Suppressor macrophage (primary cell): ENCODE data around the gene GOLIM4.

Experiments used
- DNase-seq, 4 experiments: peaks; one replicate each; pipeline ENCODE4 v3.0.0-alpha.2; 2020 to 2022

GOLIM4 gene

DNA sequence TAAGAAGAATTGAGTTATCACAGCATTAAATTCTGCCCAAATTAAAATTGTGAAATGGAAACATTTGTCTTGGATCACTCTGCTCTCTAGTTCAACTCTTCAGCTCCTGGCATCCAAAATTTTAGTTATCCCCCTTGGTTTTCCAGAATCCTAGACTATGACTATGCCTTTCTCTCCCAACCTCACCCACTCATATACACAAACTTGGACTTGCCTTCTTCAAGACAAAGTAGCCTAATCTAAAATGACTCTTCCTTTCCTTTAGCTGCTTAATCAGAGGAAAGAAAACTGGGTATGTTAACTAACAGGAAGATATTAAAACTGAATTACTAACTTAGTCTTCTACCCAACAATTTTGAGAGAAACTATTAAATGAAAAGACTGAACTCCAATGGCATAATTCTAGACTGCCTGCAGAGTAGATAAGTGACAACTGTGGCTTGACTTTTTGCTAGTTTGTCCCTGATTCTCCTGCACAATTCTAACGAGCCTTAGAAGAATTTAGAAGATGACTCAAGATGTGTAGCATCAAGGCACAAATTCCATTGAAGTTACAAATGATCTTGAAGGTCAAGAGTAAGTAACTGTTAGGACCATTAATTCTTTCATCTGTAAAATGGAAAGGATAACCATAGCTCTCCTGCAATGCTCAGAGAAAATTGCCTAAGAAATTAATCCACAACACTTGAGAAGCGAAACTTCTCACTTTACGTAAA is 5.2 kb upstream of the GOLIM4 start:
- no peak for DNase-seq

DNA sequence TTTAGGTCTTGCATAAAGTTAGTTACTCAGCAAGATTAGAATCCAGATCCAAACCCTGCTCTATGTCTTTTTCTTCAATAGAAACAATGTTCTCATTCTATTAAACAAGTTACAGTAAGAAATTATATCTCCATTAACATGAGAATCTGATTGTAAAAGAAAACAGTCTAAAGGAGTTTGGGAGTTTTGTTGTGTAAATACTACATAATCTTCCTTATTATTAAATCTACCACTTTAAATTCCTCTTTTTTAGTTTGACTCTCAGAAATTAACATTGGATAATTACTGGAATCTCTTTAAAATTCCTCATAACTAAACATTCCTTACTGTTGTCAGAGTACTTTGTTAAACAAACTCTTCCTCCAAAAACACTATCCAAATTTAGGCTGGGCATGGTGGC is 1.7 kb upstream of the GOLIM4 start:
- no peak for DNase-seq

DNA sequence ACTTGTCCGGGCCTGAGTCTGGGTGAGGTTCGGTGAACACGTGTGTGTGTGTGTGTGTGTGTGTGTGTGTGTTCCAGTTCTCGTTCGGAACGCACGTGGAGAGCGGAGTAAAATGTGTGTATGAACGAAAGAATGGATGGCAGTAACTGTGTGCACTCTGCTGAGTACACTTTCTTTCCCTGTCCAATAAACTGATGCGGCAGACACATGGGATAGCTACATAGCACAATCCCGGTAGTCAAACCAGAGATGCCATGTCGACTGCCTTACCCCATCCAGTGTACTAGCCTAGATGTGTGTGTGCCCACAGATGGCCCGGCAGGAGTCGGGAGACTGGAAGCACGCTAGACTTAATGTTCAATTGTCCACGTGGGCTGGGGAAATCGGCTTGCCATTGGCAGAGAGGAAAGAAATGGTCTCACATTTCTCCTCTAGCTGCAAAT is 507 bp upstream of the GOLIM4 start:
- DNase-seq, result peak; percentile 70 to 85 (median 80)

DNA sequence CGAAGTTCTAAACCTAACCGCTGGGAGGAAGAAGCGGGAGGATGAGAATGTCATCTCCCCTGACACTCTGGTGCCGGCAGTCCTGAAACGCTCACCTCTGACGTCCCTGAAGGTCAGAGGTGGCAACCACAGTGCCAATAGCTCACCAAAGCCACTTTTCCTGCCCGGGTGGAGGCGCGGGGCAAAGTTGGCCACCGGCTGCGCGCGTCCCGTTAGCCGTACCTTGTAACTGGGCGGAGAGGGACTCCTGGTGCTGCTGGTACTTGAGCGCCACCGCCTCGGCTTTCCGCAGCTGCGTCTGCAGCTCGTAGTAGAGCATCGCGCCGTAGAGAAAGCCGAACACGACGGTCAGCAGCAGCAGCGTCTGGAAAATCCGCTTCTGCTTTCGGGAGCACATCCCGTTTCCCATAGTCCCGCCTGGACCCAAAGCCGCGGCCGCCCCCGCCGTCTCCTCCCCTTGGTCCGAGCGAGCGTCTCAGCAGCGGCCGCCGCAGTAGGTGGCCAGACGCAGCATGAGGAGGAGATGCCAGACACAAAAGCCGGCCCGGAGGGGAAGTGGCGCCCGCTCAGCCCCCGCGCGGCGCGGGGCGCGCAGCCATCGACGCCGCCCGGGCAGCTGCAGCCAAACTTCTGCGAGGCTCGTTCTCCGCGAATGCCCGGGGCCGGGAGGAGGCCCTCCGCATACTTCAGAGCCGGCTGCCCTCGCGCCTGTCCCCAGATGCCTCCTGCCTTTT is 680 bp downstream of the GOLIM4 start:
- peak; percentile 90 to 94 (median 94) for DNase-seq

DNA sequence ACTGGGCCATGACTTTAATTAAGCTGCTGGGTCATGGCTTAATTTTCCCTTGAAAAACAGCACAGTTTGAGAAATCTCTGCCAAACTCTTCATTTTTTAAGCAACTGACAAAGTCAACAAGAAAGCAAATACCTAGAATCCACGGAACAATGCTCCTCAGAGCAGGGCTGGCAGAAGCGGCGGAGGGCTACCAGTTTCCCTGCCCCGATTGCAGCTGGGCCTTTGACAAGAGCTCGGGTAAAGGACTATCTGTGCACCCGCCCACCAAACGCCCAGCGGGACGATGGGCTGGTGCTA is 1.2 kb downstream of the GOLIM4 start:
- peak in 2 of 4 experiments; percentile 77 to 82 for DNase-seq

DNA sequence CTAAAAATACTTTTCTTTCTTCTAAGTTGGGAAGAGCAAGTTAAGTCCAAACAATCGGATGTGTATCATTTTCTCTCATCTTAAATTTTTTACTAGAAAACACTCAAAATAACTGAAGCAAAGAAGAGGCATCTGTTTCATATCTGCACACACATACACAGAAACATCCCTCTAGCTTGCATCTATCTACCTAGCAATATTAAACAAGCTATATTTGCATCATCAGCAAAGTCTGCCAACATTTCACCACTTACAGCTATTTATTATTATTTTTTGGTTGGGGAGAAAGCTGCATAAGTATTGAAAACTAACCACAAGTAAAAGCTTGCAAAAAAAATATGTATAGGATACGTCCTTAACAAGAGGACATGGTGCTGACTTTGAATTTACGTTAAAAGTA is 1.9 kb downstream of the GOLIM4 start:
- DNase-seq, result no peak

DNA sequence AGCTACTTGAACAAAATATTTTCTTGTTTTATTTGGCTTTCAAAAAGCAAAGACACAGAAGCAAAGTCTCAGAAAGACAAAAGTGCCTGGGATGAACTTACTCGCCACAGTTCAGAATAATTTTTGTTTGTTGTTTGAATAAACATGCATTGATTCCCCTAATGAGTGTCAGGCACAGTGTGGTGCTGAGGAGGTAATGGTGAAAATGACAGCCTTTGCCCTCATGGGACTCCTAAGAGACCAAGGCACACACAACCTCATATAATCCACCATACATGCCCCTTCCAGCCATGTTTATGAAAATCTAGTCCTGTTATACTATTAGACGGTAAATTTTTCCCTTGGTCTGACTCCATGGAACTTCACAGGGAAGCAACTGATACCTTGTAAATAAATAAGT is 2.5 kb downstream of the GOLIM4 start:
- DNase-seq, result no peak

DNA sequence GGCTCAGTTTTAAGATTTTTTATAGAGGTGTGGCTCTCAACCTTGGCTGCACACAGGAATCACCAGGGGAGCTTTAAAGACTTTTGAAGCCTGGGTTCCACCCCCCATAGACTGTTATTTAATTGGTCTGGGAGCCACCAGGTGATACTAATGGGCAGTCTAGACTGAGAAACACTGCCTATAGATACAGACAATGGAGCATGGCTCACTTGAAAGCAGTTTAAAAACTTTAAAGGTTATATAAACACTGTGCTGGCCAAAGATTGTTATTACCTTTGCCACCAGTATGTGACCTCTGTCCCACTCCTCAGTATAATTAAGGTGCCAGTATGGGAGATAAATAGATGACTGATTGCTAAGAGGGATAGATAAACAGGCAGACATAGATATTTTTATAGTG is 3.8 kb downstream of the GOLIM4 start:
- no peak for DNase-seq

DNA sequence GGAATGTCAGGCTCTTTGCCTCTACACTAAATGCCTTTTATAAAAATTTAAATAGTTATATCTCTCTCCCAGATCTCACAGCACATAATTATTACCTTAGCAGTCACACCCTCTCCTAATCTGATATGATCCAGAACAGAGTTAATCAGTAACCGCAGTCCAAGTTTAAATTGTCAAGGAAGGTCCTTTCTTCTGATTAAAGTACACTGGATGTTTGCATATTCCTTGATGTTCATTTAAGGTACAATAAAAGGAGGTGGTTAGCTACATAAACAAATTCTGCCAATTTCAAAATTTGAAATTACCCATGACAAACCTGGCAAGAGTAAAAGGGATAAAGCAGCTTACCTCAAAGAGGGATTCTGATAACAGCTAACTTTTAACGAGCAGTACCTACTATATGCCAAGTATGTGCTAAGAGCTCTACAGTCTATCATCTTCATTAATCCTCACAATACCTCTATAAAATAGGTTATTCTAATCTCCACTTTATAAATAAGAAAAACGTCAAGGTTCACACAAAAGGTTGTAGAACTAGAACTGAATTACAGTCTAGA is 4.3 kb downstream of the GOLIM4 start:
- DNase-seq, result no peak

DNA sequence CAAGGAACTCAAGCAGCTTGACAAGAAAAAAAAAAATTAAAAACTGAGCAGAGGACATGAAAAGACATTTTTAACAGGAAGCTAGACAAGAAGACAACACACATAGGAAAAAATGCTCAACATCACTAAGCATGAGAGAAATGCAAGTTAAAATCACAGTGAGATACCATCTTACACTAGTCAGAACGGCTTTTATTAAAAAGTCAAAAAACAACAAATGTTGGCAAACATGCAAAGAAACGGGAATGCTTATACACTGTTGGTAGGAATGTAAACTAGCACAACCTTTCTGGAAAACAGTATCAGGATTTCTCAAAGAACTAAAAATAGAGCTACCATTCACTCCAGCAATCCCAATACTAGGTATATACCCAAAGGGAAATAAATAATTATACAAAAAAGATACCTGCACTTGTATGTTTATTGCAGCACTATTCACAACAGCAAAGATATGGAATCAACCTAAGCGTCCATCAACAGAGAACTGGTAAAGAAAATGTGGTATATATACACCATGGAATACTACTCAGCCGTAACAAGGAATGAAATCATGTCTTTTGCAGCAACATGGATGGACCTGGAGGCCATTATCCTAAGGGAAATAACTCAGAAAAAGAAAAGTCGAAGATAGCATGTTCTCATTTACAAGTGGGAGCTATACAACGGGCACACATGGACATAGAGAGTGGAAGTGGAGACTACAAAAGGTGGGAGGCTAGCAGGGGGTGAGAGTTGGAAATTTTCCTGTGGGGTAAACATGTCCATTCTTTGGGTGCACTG is 5.2 kb downstream of the GOLIM4 start:
- no peak for DNase-seq

DNA sequence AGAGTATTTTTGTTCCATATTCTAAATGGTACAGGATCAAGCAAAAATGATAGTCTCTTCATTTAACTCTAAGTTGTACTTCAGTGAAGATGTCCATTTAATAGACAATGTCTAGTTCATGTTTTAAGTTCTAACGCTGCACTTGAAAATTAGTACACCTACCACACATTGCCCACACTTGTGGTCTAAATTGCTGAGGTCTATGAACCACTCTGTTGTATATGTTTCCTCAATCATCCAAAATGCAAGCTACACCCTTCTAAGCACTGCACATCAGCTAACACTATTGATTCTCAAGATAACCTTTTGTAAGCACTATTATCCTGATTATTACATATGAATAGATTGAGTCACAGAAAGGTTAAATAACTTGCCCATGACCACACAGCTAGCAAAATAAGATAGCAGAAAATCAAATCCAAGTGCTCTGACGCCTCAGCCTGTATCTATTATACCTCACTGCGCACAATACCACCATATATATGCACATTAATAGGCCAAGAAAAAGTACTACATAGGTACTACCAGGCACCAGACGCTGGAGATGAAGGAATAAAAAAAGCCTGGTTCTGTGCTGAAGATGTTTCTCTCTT is 6.4 kb downstream of the GOLIM4 start:
- DNase-seq, result no peak

DNA sequence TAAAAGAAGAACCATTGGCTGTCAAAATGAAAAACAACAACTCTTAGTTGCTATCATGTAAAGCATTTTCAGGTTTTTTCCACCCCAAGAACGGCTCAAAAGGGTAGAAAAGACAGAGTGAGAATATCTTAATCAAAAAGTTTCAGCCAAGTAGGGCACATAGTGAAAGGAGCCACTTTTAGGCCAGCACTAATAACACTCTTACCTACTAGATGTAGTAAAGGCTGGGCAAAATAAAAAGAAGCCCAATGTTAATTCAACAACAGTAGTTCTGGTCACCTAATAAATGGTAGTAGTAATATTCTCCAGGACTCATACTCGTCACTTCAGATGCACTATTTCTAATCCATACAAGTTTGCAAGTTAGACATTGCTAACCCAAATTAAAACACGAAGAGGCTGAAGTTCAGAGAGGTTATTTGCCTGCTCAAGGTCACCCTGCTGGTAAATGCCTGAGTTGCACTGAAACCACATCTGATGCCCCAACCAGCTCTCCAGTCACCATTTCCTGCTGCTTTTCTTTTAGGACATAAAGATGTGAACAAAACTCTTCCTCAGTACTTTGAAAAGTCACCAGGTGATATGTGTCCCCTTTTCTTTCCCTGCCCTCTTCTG is 7.5 kb downstream of the GOLIM4 start:
- DNase-seq, result peak in 3 of 4 experiments; percentile 14 to 33 (median 15)

DNA sequence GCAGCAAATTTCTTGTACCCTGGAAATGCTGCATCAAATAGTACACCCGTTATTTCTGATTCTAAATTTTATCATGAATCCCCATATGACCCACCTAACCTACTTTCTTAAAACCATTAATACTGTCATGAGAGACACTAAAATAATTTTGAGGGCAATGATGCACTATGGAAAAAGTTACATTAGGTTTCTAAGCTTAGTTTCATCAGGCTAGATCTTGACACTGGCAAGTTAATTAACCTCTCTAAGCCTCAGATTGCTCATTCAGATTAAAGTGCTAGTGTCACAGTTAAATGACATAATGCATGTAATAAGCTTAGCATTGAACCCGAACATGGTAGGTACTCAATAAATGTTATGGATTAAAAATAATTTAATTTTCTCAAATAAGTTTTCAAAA is 8.2 kb downstream of the GOLIM4 start:
- no peak for DNase-seq

DNA sequence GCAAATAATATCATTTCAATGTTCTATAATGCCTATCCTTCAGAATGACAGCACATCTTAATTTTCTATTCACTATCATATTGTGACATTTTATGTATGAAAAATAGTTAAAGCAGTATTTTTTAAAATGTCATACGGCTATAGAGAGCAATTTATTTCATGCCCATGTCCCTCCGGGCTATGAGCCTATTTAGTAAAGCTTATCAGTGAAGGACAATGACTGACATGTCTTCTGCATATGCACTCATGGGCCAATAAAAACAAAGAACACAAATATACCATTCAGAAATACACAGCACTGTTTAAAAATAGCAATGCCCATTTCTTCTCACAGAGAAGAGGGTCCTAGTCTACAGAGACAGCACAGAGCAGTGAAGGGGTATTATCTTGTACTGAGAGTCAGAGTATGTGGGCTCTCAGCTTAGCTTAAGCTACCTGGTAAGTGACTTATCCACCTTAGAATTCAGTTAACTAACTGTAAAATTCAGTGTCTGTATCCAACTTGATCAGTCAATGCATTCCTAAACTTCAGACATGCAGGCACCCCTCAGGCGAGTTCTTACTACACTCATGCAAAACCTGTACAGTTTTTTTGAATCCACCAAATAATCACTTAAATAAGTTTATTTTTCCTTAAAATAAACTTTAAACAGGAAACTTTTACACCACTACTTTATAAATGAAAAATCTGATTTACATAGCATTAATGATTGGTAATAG is 9.0 kb downstream of the GOLIM4 start:
- DNase-seq, result no peak

DNA sequence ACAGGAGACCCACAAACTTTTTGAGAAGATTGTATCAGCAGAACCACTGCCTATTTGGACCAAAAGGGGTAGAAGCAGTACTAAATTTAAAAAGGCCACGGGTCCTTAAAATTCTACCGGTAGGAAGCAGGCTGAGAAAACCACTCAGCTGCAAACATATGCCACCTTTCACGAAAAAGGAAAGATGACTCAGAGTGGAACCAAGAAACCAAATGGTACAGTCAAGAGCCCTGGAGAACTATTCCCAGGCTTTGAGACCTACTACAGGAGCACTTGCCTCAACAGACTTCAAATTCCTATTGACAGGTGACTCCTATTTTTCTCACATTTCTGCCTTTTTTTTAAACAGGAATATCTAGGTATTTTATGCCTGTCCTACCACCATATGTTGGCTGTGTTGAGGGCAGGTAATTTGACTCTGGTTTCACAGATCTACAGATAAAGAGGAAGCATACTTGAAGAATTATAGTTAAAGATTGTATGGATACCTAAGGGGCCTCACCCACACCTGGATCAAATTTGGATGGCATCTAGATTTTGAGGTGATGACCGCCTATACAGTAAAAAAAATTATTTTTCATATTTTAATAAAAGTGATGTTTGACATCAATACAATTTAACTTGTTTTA is 10.1 kb downstream of the GOLIM4 start:
- DNase-seq, result no peak

DNA sequence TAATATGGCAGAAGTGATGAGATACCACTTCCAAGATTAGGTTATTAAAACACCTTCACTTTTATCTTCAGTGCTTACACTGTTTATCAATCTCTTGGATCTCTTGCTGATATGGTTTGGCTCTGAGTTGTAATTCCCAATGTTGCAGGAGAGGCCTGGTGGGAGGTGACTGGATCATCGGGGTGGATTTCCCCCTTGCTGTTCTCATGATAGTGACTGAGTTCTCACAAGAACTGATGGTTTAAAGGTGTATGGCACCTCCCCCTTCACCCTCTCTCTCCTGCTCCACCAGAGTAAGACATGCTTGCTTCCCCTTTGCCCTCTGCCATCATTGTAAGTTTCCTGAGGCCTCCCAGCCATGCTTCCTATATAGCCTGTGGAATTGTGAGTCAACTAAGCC is 11.8 kb downstream of the GOLIM4 start:
- DNase-seq, result no peak

DNA sequence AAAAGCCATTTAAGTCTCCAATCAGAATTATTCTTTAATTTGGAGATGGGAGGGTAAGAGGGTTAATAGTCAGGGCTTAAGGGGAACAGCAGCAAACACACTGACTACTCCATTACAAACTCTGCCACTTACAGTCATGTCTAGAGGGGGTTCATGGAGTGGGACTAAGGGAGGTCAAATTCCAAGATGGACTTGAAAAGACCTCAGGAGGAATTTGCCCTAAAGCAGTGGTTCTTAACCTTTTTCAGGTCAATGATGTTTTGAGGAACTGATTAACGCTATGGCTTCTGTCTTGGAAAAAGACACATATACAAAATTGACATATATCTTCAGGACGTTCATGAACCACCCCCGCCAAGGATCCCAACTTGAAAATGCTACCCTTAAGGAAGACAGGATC is 13.9 kb downstream of the GOLIM4 start:
- DNase-seq, result no peak

DNA sequence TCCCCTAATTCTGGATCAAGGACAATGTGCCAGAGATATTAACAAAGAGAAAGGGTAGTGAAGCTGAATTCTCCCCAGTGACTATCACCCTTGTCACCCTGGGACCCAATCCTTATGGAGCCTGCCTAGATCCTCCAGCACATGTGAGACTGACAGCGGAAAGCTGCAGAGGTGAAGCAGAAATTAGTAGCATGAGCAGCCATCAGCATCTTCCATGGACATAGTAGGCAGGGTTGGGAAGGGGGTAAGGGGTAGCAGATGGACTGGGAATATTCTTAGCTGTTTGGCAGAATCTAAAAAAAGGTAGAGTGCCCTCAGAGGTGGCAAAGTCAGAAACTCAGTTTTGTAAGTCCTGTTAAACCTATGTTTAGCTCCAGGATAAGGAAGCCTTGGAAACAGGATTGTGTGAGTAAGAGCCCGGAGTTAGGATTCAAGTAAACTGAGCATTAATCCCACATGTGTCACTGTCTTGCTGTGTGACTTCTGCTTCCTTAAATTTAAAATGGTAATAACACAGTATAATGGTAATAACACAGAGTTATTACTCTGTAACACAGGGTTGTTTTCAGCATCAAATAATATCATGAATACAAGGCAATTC is 14.5 kb downstream of the GOLIM4 start:
- peak in 3 of 4 experiments; percentile 7 to 41 (median 37) for DNase-seq

DNA sequence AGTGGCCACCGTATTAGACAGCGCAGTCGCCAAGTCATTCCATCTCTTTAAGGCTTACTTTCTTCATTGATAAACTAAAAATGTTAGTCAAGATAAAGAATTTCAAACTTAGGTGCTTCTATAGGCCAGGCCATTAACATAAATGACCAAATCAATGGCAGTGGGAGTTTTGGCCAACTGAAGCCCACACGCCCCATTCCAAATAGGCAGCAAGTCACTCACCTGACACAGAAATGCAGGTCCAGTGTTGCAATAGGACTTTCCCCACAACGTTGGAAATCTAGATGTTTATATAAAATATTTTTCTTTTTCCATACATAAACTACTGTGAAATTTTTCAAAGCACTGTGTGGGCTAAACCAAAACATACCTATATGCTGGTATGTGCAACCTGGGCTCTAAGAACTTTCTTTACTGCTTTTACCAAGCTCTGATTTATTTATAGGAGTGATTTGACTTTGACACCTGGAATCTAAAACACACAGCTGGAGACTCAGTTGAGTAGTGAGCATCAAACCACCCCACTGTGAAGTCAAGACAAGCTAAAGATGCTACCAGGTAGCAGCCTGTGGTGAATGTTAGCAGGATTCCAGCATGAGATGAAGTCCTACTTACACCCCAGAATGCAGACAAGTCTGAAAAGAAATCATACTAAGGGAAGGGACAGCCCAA is 15.1 kb downstream of the GOLIM4 start:
- no peak for DNase-seq

DNA sequence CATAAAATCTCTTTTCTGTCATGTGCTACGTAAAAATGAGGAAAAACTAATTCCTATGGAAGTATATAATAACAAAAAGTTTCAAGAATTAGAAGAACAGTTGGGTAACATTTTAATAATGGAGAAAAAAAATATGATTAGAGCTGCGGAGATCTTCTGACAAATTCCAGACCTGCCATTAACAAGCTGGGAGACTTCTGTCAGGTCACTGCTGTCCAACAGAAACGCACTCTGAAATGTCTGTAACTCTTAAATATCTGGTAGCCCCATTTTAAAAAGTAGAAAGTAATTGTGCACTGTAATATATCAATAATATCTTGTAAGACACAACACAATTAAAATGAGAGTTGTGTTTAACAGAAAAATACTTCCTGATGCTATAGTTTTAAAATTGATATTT is 15.7 kb downstream of the GOLIM4 start:
- no peak for DNase-seq
